SK-N-MC (cell line): ENCODE results near the gene MPRIP.

Source experiments
- EZH2 ChIP-seq: fragments of 200-600 bp; sonication (generic); IDR thresholded peaks from one replicate; pipeline ENCODE4 v1.6.1; 2017; ENCODE audit warnings: antibody characterized with exemption
- FOXP2 ChIP-seq: optimal IDR thresholded peaks from 2 replicates; pipeline ENCODE3; 2011; ENCODE audit warnings: mild to moderate bottlenecking, moderate library complexity; ENCODE audit not compliant: insufficient read depth; ENCODE audit errors: extremely low read length, control extremely low read depth
- POLR2AphosphoS5 ChIP-seq: IDR thresholded peaks from 2 replicates; pipeline ENCODE4 v1.6.1; 2012; ENCODE audit warnings: mild to moderate bottlenecking, low read depth, low read length, borderline replicate concordance

- TF ChIP-seq EZH2 (no peak), POLR2AphosphoS5 (no peak), FOXP2 (no peak)
Measured at GRCh38 chr17:17220529-17220928, 178.3 kb downstream of the MPRIP start.
